Spinal cord (tissue), 10 donors: ENCODE measurements around the gene CDCA7L. TPM values are rescaled to one million over a fixed set of nuclear protein-coding genes. Genes with fewer than 3 reads are reported as not detected.
A peak's percentile ranks its signal among the peaks of the same experiment; 100 is the strongest.

Source experiments
- DNase-seq, 6 donors: peaks; one replicate each; pipeline versions ENCODE4 v3.0.0 to v3.0.0-alpha.2; 2013 to 2015; ENCODE audit warnings: low spot score in 6 of 6, low read depth in 4 of 6
- H3K27ac ChIP-seq: one replicate; pipeline ENCODE4 v1.5.1; 2013; ENCODE audit warnings: low read depth, low read length, control low read depth
- H3K27me3 ChIP-seq: one replicate; pipeline ENCODE4 v1.6.1; 2013; ENCODE audit warnings: low read length; ENCODE audit not compliant: control insufficient read depth, insufficient read depth
- H3K36me3 ChIP-seq: one replicate; pipeline ENCODE4 v1.6.1; 2013; ENCODE audit warnings: low read length; ENCODE audit not compliant: control insufficient read depth, insufficient read depth
- H3K4me1 ChIP-seq: one replicate; pipeline ENCODE4 v1.6.1; 2013; ENCODE audit warnings: low read length; ENCODE audit not compliant: control insufficient read depth, insufficient read depth
- H3K4me3 ChIP-seq: one replicate; pipeline ENCODE4 v1.5.1; 2013; ENCODE audit warnings: low read depth, low read length, control low read depth
- H3K9me3 ChIP-seq: one replicate; pipeline ENCODE4 v1.6.1; 2013; ENCODE audit warnings: low read length; ENCODE audit not compliant: control insufficient read depth, insufficient read depth
- WGBS: methylation state at CpG from one replicate; pipeline ENCODE4 v1.1.5; 2013; ENCODE audit warnings: missing lambda C conversion rate; ENCODE audit not compliant: insufficient coverage; 5-methylcytosine and 5-hydroxymethylcytosine counted together
- polyA plus RNA-seq, 2 donors: library from polyadenylated mRNA; unstranded; fragments of 120-200 nt; gene quantifications; one replicate each; pipeline ENCODE4 v1.2.1, GENCODE V29; 2013; ENCODE audit not compliant: insufficient read length in 2 of 2
- total RNA-seq, 2 donors: library from RNA; depleted of rRNA in 1 of 2; stranded (reverse); fragments of 120-200 nt in 1 of 2; fragments of >200 nt in 1 of 2; gene quantifications; one replicate each; pipeline versions ENCODE4 v1.2.3 to v1.2.4, GENCODE V29; 2013 to 2014
- donor health status: healthy.

Gene CDCA7L
- total and polyA plus RNA-seq, 4 donors = 32.2 to 44.1 (median 38.2) TPM

DNA sequence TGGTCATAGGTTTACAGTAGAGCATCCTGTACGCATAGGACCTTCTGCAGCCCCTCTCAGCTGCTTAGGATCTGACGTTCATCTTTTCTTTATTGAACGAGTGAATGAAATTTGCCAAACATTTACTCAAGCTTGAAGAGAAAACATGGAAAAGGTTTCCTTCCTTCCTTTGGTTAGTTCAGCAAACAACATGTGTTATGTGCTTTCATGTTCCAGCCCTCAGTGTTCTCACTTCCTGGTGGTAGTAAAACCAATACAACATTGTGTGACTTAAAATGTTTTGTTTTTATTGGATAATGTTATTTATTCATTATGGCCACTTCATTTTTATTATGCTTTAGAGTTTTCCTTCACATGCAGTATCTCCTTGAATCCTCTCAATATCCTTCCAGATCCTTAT, 1.4 kb upstream of the CDCA7L start:
- Histone ChIP-seq H3K27me3 (peaks cover 15% of the 10 kb centered on the region), H3K36me3 (no peaks in the 10 kb centered on the region), H3K4me1 (peaks cover 16% of the 10 kb centered on the region), H3K9me3 (no peaks in the 10 kb centered on the region), H3K27ac (no peak overlapping the region), H3K4me3 (no peak overlapping the region)
- WGBS = 100% methylated on average over 1 of the region's 3 CpGs
- no peak for DNase-seq

DNA sequence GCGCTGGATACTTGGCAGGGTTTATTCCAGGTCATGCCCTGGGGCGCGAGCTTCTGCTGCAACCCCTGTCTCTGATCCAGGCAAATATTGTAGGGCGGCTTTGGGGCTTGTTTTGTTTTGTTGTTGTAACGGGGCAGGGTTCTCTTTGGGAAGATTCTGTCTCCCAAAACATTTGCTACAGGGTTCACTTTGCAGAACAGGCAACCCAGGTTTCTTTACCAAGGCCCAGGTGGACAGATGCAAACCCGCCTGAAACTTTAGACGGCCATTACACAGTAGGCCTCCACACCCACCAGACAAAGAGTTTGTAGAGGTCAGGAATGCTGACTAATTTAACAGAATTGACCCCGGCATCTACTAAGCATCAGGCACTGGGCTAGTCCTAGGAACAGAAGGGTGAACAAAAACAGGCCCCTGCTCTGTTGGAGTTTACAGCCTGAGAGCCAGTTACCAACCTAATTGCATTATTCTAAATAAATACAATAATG, 567 bp upstream of the CDCA7L start:
- H3K27ac ChIP-seq = no peak overlapping the region
- 11% methylated on average over 5 of the region's 8 CpGs for WGBS

DNA sequence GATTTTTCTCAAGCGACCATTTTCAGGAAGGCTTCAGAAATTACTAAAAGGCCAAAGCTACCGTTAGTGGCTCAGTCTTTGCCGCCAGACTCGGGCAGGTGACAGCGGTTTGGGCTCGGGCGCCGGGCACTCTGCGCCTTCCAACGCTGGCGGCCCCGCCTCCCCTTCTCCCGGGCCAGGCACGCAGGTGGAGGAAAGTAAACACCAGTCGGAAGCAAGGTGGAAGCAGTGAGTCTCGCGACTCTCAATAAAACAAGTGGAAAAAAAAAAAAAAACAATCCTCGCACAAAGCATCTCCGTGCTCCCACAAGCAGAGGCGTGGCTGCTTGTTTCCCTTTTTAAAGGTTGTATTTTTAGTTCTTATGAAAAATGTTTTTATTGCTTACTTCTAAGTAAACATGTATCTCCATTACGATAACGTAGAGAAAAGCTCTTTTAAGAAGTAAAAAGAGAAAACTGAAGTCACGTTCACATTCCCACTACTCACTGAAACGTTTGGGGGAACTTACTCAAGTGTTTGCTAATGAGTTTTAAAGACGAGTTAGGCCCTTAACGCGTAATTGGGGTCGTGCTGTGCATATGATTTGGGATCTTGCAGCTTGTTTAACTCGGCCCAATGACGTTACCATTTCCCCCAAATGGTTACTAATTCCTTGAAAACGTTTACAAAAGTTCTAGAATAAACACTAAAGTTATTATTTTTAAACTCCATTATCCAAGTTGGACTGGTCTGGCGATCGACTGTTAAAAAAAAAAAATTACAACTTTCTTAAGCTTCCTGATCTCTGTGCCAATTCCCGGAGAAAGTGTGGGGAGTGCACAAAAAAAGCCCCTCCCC, 864 bp downstream of the CDCA7L start:
- Histone ChIP-seq H3K9me3 (no peaks in the 10 kb centered on the region), H3K4me3 (peak overlapping the region; percentile 88), H3K36me3 (no peaks in the 10 kb centered on the region), H3K27ac (peak overlapping the region; percentile 15), H3K27me3 (peaks cover 15% of the 10 kb centered on the region), H3K4me1 (peaks cover 16% of the 10 kb centered on the region)
- peak in 3 of 6 donors; percentile 31 to 78 (median 66) for DNase-seq
- 5% methylated on average over 13 of the region's 34 CpGs for WGBS

More for the DNA sequence above, 567 bp upstream of the CDCA7L start:
- DNase-seq = no peak
- peaks cover 16% of the 10 kb centered on the region for H3K4me1 ChIP-seq
- H3K4me3 ChIP-seq = peak overlapping the region; percentile 88
- no peaks in the 10 kb centered on the region for H3K36me3 ChIP-seq
- peaks cover 15% of the 10 kb centered on the region for H3K27me3 ChIP-seq
- H3K9me3 ChIP-seq = no peaks in the 10 kb centered on the region

DNA sequence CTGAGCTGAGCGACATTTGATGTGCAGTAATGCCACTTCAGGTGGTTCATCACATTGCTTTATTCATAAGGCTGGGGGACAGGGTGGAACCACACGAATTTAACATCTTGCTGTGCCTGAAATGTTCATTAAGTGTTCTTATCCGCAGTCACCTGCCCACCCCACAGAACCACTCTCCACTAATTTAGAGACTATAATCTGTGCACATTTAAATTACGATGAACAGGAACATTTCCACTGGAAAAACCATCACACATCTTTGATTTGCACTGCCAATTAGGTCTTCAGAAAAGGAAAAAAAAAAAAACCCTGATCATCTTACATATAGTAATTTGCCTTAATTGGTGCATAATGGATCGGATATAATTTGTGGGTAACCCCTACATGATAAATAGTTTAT, 2.3 kb downstream of the CDCA7L start:
- DNase-seq = no peak
- H3K36me3 ChIP-seq = no peaks in the 10 kb centered on the region
- H3K4me1 ChIP-seq = peaks cover 16% of the 10 kb centered on the region
- H3K9me3 ChIP-seq = no peaks in the 10 kb centered on the region
- WGBS = 90% methylated on average over 4 of the region's 5 CpGs
- H3K27ac ChIP-seq = no peak overlapping the region
- H3K27me3 ChIP-seq = peaks cover 13% of the 10 kb centered on the region
- no peak overlapping the region for H3K4me3 ChIP-seq

DNA sequence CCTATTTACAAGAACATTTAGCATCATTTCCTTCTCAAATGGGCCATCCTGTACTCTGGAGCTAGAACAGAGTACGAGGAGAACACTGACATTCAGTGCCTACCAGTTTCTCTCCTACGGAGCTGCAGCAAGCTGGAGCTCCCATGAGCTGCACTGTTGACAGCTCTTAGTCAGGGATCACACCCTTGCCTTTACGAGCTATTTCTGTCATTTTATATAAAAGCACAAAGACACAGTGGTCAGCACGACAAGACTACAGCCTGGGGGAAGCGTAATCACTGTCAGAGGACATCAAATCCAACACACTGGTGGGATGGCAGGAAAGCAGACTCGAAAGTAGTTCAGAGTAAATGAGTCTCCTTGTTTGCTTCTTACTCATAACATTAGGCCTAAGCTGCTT, 2.7 kb downstream of the CDCA7L start:
- Histone ChIP-seq H3K4me3 (no peak overlapping the region), H3K9me3 (no peaks in the 10 kb centered on the region), H3K27ac (no peak overlapping the region), H3K27me3 (peaks cover 13% of the 10 kb centered on the region), H3K36me3 (no peaks in the 10 kb centered on the region), H3K4me1 (peaks cover 16% of the 10 kb centered on the region)
- WGBS = 53% methylated on average over 3 of the region's 6 CpGs
- peak in 2 of 6 donors; percentile 16 to 39 for DNase-seq

DNA sequence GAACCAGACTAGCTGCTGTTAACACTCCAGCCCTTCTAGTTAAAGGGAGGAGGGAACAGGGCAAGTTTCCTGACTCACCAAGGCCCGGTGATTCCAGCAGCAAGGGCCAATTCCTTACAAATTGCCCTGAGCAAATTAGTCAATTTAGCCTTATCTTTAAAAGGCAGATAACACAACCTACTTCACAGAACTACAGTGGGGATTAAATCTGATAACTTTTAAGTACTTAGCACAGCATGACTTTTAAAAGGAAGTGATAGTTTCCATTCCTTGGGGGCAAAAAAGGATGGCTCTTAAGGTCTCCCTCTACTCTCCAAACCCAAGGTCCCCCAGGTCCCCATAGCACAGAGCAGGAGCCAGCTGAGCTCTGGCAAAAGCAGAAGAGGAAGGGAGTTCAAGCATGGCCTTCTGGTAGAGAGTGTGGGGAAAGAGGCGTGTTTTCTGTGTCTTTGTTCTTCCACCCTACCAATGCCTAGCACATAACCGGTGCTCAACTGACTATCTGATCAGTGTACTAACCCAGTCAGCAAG, 4.0 kb downstream of the CDCA7L start:
- 89% methylated on average over 1 of the region's 3 CpGs for WGBS
- Histone ChIP-seq H3K4me3 (no peak overlapping the region), H3K4me1 (peaks cover 16% of the 10 kb centered on the region)

DNA sequence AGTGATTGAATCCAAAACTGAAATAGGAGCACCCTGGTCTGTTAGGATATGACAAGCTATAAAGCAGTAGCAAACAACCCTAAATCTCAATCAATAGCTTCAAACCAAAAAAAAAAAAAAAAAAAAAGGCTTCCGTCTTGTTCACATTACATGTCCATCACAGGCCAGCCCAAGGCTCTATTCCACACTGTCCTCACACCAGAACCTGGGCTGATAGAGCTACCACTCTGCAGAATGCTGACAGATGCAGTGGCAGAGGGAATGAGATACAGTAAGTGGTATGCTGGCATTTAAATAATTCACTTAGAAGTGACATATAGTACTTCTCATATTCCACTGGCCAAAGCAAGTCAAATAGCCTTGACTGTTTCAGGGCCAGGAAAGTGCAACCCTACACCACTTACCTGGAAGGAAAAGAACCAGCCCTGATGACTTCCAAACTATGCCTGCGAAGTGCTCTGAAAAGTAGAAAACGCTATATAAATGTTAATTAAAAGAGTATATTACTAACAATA, 5.8 kb downstream of the CDCA7L start:
- Histone ChIP-seq H3K27ac (no peak overlapping the region), H3K36me3 (no peaks in the 10 kb centered on the region), H3K9me3 (peaks cover 4% of the 10 kb centered on the region), H3K4me3 (no peak overlapping the region), H3K27me3 (peaks cover 10% of the 10 kb centered on the region), H3K4me1 (peaks cover 9% of the 10 kb centered on the region)
- DNase-seq = no peak
- WGBS = no CpG with 5 or more reads among the region's 3 CpGs

More for the DNA sequence above, 4.0 kb downstream of the CDCA7L start:
- Histone ChIP-seq H3K27me3 (peaks cover 13% of the 10 kb centered on the region), H3K27ac (no peak overlapping the region), H3K9me3 (no peaks in the 10 kb centered on the region), H3K36me3 (no peaks in the 10 kb centered on the region)
- DNase-seq = no peak

DNA sequence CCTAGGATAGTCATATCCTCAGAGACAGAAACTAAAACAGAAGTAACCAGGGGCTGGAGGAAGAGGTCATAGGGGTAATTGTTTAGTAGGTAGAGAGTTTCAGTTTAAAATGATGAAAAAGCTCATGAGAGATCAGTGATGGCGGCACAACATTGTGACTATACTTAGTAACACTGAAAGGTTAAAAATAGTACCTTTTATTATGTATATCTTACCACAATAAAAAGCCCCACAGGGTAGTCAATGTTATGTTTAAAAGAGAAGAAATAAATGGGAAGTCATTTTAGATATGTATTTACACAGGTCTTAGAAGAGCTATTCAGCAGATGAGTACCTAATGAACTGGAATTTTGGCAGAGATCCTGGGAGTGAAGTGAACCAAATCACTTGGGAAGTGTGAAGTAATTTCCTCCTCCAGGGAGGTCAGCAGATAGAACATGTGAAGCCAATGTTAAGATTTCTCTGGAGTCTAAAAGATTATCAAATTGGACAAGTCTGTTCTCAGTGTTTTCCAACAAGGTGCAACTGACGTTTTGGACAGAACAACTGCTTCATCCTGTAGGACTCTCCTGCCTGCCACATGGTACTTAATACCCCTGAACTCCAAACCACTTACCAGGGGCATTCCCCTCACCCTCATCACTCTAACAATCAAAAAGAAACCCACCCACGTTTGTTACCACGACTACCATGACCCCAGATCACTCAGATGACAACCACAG, 6.4 kb downstream of the CDCA7L start:
- Histone ChIP-seq H3K4me3 (no peak overlapping the region), H3K9me3 (peaks cover 4% of the 10 kb centered on the region), H3K27me3 (peaks cover 4% of the 10 kb centered on the region), H3K4me1 (peaks cover 4% of the 10 kb centered on the region), H3K27ac (no peak overlapping the region), H3K36me3 (no peaks in the 10 kb centered on the region)
- peak in 1 of 6 donors; percentile 39 for DNase-seq
- 56% methylated on average over 3 of the region's 4 CpGs for WGBS

DNA sequence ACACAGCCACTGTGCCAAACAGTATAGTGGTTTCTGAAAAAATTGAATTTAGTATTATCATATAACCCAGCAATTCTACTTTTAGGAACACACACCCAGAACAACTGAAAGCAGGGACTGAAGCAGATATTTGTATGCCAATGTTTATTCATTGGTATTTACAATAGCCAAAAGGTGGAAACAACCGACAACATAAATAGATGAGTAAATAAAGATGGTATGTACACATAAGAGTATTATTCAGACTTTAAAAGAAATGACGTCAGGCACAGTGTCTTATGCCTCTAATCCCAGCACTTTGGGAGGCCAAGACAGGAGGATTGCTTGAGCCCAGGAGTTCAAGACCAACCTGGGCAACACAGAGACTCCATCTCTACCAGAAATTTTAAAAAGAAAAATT, 7.2 kb downstream of the CDCA7L start:
- no peak overlapping the region for H3K27ac ChIP-seq
- no peak overlapping the region for H3K4me3 ChIP-seq
- peaks cover 3% of the 10 kb centered on the region for H3K27me3 ChIP-seq
- DNase-seq = no peak
- no peaks in the 10 kb centered on the region for H3K36me3 ChIP-seq
- 100% methylated on average over 1 of the region's 2 CpGs for WGBS
- H3K4me1 ChIP-seq = no peaks in the 10 kb centered on the region
- H3K9me3 ChIP-seq = peaks cover 4% of the 10 kb centered on the region
